ENCODE data around the gene AGRP.

- TF ChIP-seq CTCF (tag by site-specific recombination; IDR thresholded peaks at IDR 0.05) (no peak), ATF2 (tag by site-specific recombination; IDR thresholded peaks at IDR 0.05; ENCODE audit: low read depth) (no peak), ZNF776 (tag by site-specific recombination; IDR thresholded peaks at IDR 0.05; ENCODE audit: borderline replicate concordance) (no peak), ZNF76 (tag by site-specific recombination; IDR thresholded peaks at IDR 0.05; ENCODE audit: borderline replicate concordance, low read depth) (no peak), TSHZ1 (tag by site-specific recombination; IDR thresholded peaks at IDR 0.05; ENCODE audit: borderline replicate concordance) (no peak), ZFP41 (tag by site-specific recombination; IDR thresholded peaks at IDR 0.05; ENCODE audit: borderline replicate concordance) (no peak)
Measured at GRCh38 chr16:67490335-67491096, 7.2 kb upstream of the AGRP start.

All from HEK293 (cell line).